HepG2 (cell line): ENCODE results near the gene UNC5CL. TPM values are rescaled to one million over a fixed set of nuclear protein-coding genes. Genes with fewer than 3 reads are reported as not detected.

Experiments used
- ATAC-seq: fragments of 200-7000 bp; cut with Tn5 transposase; 3 replicates; pipeline ENCODE4 v1.9.1; 2020; ENCODE audit warnings: mild to moderate bottlenecking, moderate library complexity
- BruUV-seq: library from RNA; stranded (reverse); fragments of 400-500 nt; replicated peaks from 2 replicates; lab custom pipeline; 2021; lab: Mats Ljungman, UMichigan
- CTCF ChIA-PET: fragments of 300-600 bp; formaldehyde crosslinking; extraction: SDS; loops from one replicate; lab custom pipeline; 2021; ENCODE audit warnings: low total read pairs, inconsistent platforms, low intra/inter-chr PET ratio; lab: Yijun Ruan, JAX
- POLR2A ChIA-PET: fragments of 350-600 bp; sonication (Branson Sonifier 250); formaldehyde crosslinking; loops from one replicate; lab custom pipeline; 2020; ENCODE audit warnings: antibody characterized with exemption, inconsistent platforms; lab: Yijun Ruan, JAX
- DNase-seq: peaks from one replicate; pipeline ENCODE4 v3.0.0-alpha.2; 2015; ENCODE audit warnings: low spot score
- FAIRE-seq: peaks from 3 replicates; lab custom pipeline; 2011; peaks lifted over from hg19 to GRCh38; lab: Jason Lieb, UNC
- H2AFZ ChIP-seq: one replicate; pipeline ENCODE4 v1.6.1; 2011; ENCODE audit warnings: low read length, inconsistent platforms
- H3K27ac ChIP-seq: fragments of 300-600 bp; 3 replicates; pipeline ENCODE4 v1.8.0; 2011; ENCODE audit warnings: mixed run types, mild to moderate bottlenecking, mixed read lengths, low read length, inconsistent platforms; ENCODE audit not compliant: insufficient read depth; ENCODE audit errors: extremely low read length
- H3K27me3 ChIP-seq, 2 experiments: fragments of 200-600 bp in 1 of 2; 2 replicates in 1 of 2; 3 replicates in 1 of 2; pipeline versions ENCODE4 v1.6.0 to v1.8.0; 2011; ENCODE audit warnings: low read length in 2 of 2, mild to moderate bottlenecking in 2 of 2, moderate library complexity in 2 of 2, inconsistent platforms in 1 of 2; ENCODE audit not compliant: insufficient read depth in 2 of 2, control insufficient read depth in 1 of 2
- H3K36me3 ChIP-seq, 2 experiments: fragments of 200-600 bp in 1 of 2; replicated peaks in 1 of 2; 2 replicates in 1 of 2; 3 replicates in 1 of 2; pipeline versions ENCODE4 v1.5.1 to v1.8.0; 2011; ENCODE audit warnings: low read length in 2 of 2, inconsistent platforms in 1 of 2; ENCODE audit not compliant: insufficient read depth in 2 of 2, control insufficient read depth in 1 of 2
- H3K4me1 ChIP-seq: 2 replicates; pipeline ENCODE4 v1.5.1; 2012; ENCODE audit warnings: low read length, inconsistent platforms; ENCODE audit not compliant: insufficient read depth
- H3K4me2 ChIP-seq: 2 replicates; pipeline ENCODE4 v1.6.0; 2011; ENCODE audit warnings: low read depth, low read length, inconsistent platforms
- H3K4me3 ChIP-seq, 3 experiments: fragments of 200-600 bp in 1 of 3; sonication (generic), shearing (Covaris generic) in 1 of 3; replicated peaks in 1 of 3; 2 replicates each; pipeline ENCODE4 v1.5.1; 2011 to 2016; ENCODE audit warnings: low read length in 3 of 3, inconsistent platforms in 2 of 3, low read depth in 2 of 3, mild to moderate bottlenecking in 2 of 3, control low read depth in 1 of 3, mixed read lengths in 1 of 3; ENCODE audit not compliant: insufficient read depth in 1 of 3
- H3K79me2 ChIP-seq: one replicate; pipeline ENCODE4 v1.6.1; 2011; ENCODE audit warnings: low read length, inconsistent platforms; ENCODE audit not compliant: insufficient read depth
- H3K9ac ChIP-seq: 2 replicates; pipeline ENCODE4 v1.6.0; 2011; ENCODE audit warnings: mild to moderate bottlenecking, low read depth, low read length, inconsistent platforms; ENCODE audit not compliant: insufficient read depth
- H3K9me3 ChIP-seq: 2 replicates; pipeline ENCODE4 v1.5.1; 2012; ENCODE audit warnings: mild to moderate bottlenecking, low read length
- H4K20me1 ChIP-seq: 2 replicates; pipeline ENCODE4 v1.6.0; 2011; ENCODE audit warnings: inconsistent platforms, mild to moderate bottlenecking, low read length, moderate library complexity; ENCODE audit not compliant: insufficient read depth
- AGO2 ChIP-seq: fragments of 200-400 bp; formaldehyde crosslinking; optimal IDR thresholded peaks from 2 replicates; pipeline ENCODE3; 2017; ENCODE audit warnings: mild to moderate bottlenecking, low read depth, low read length, moderate library complexity
- MAZ ChIP-seq, 2 experiments: sonication (generic) in 1 of 2; formaldehyde crosslinking in 1 of 2; IDR thresholded peaks; 2 replicates each; pipeline versions ENCODE4 v1.5.0 to v1.6.1; 2012 to 2020; ENCODE audit warnings: low read depth in 2 of 2, mild to moderate bottlenecking in 2 of 2, borderline replicate concordance in 1 of 2, improper control_type of control experiment in 1 of 2, low read length in 1 of 2, missing genetic modification reagents in 1 of 2, moderate library complexity in 1 of 2
- PHF20 ChIP-seq: sonication (generic); formaldehyde crosslinking; IDR thresholded peaks from 2 replicates; pipeline ENCODE4 v1.5.0; 2020; ENCODE audit warnings: mild to moderate bottlenecking, missing genetic modification reagents
- WGBS: methylation state at CpG from one replicate; pipeline ENCODE4 v1.1.6; 2017; ENCODE audit warnings: low lambda C conversion rate; 5-methylcytosine and 5-hydroxymethylcytosine counted together
- in situ Hi-C: cut with HindIII; loops from 2 replicates; pipeline ENCODE4 v1.10.0; 2017; ENCODE audit warnings: low pct_unique_long_range_greater_than_20kb; ENCODE audit not compliant: extremely low pct_ligation_motif_present
- intact Hi-C: fragments of 100-400 bp; cut with micrococcal nuclease; formaldehyde crosslinking; loops from one replicate; pipeline ENCODE4 v1.10.0; 2022; ENCODE audit not compliant: unreplicated experiment
- polyA plus RNA-seq, 8 experiments: library from polyadenylated mRNA; depleted of rRNA in 3 of 8; stranded (reverse) in 7 of 8; unstranded in 1 of 8; fragments of >200 nt; fragmentation: Illumina TruSeq in 4 of 8; extraction: Trizol in 4 of 8; gene quantifications; 2 replicates each; pipeline versions ENCODE4 v1.2.1 to v1.2.3, GENCODE V29; 2011 to 2016; ENCODE audit warnings: low read depth in 4 of 8, missing spikeins in 1 of 8, mixed read lengths in 1 of 8; ENCODE audit not compliant: insufficient read depth in 1 of 8
- total RNA-seq, 5 experiments: library from RNA; depleted of rRNA; stranded (reverse); fragments of >200 nt; fragmentation: Illumina TruSeq; extraction: Trizol; gene quantifications; 2 replicates each; pipeline ENCODE4 v1.2.3, GENCODE V29; 2016; ENCODE audit warnings: low read depth in 1 of 5

UNC5CL gene
- total and polyA plus RNA-seq, 2 of the 13 experiments (the other 11 are each of a cell fraction or from before 2014, with no cell fraction given) = 2.4 to 2.5 TPM

GRCh38 chr6:41033776-41034175, 5.2 kb downstream of the UNC5CL start:
- BruUV-seq = no TSS peak
- WGBS = 90% methylated on average over 13 of the region's 13 CpGs
- no peak for ATAC-seq

GRCh38 chr6:41032830-41033229, 6.2 kb downstream of the UNC5CL start:
- no peaks in the 10 kb centered on the region for H3K27me3 ChIP-seq
- H2AFZ ChIP-seq = no peak overlapping the region
- DNase-seq (no peak), FAIRE-seq (no peak), ATAC-seq (no peak)
- H3K4me3 ChIP-seq = no peak overlapping the region
- no peaks in the 10 kb centered on the region for H4K20me1 ChIP-seq
- no peak overlapping the region for H3K4me2 ChIP-seq
- CTCF ChIA-PET = interaction anchor here (3.3 kb wide), 1 partner anchor 34 kb away, joined by 19 read pairs; no protein-coding TSS in a partner anchor
- no TSS peak for BruUV-seq
- no peaks in the 10 kb centered on the region for H3K79me2 ChIP-seq
- H3K9me3 ChIP-seq = no peaks in the 10 kb centered on the region
- no peak overlapping the region for H3K27ac ChIP-seq
- intact Hi-C loops (loop anchor here (1.0 kb wide), 1 partner anchor 34 kb away; no protein-coding TSS in a partner anchor), in situ Hi-C loops (loop anchor here (5.0 to 25.0 kb wide), 2 partner anchors 34 to 696 kb away; no protein-coding TSS in a partner anchor)
- 97% methylated on average over 15 of the region's 15 CpGs for WGBS
- POLR2A ChIA-PET = interaction anchor here (1.8 kb wide), 1 partner anchor 40 kb away, joined by 5 read pairs; the partner anchor contains the start of genes NFYA and OARD1
- H3K36me3 ChIP-seq = peaks cover 0 to 1% of the 10 kb centered on the region in 2 experiments; a peak in 1 of 5 replicates
- H3K4me1 ChIP-seq = peaks cover 40% of the 10 kb centered on the region
- H3K9ac ChIP-seq = no peak overlapping the region
- TF ChIP-seq MAZ (IDR thresholded peaks at IDR 0.05; ENCODE audit: borderline replicate concordance, low read depth, low read length) = no peak
- TF ChIP-seq MAZ (CRISPR knock-in tag; IDR thresholded peaks at IDR 0.05; ENCODE audit: low read depth) = no peak
- peak; percentile 41 for TF ChIP-seq AGO2

More at GRCh38 chr6:41033776-41034175, 5.2 kb downstream of the UNC5CL start:
- H3K9ac ChIP-seq = no peak overlapping the region
- DNase-seq (no peak), FAIRE-seq (no peak)
- no peak overlapping the region for H3K27ac ChIP-seq
- H3K36me3 ChIP-seq = peaks cover 0 to 1% of the 10 kb centered on the region in 2 experiments; a peak in 1 of 5 replicates
- H3K79me2 ChIP-seq = no peaks in the 10 kb centered on the region
- no peak overlapping the region for H3K4me2 ChIP-seq
- ChIA-PET CTCF (no interaction called here), POLR2A (no interaction called here)
- H4K20me1 ChIP-seq = no peaks in the 10 kb centered on the region
- in situ Hi-C loops = loop anchor here (5.0 to 25.0 kb wide), 2 partner anchors 34 to 696 kb away; no protein-coding TSS in a partner anchor
- H3K27me3 ChIP-seq = no peaks in the 10 kb centered on the region
- intact Hi-C loops = no loop called here
- peaks cover 40% of the 10 kb centered on the region for H3K4me1 ChIP-seq
- TF ChIP-seq PHF20 (CRISPR knock-in tag) (no peak), AGO2 (peak; percentile 46)
- H2AFZ ChIP-seq = no peak overlapping the region
- no peaks in the 10 kb centered on the region for H3K9me3 ChIP-seq
- H3K4me3 ChIP-seq = no peak overlapping the region
